SK-N-SH (cell line): ENCODE measurements around the gene TRAF2.

Experiments
- EP300 ChIP-seq, 2 experiments: IDR thresholded peaks; 2 replicates each; pipeline versions ENCODE4 v1.4.0 to v1.6.1; 2012; ENCODE audit warnings: borderline replicate concordance in 1 of 2, low read depth in 1 of 2, low read length in 1 of 2
- EZH2phosphoT487 ChIP-seq: fragments of 200-600 bp; sonication (generic); IDR thresholded peaks from 2 replicates; pipeline ENCODE4 v1.6.1; 2017; ENCODE audit warnings: low read depth, mixed run types, mild to moderate bottlenecking, antibody characterized with exemption, moderate library complexity, borderline replicate concordance
- RAD21 ChIP-seq: IDR thresholded peaks from 2 replicates; pipeline ENCODE4 v1.6.1; 2012; ENCODE audit warnings: mild to moderate bottlenecking, low read length
- REST ChIP-seq: IDR thresholded peaks from 2 replicates; pipeline ENCODE4 v1.6.1; 2012; ENCODE audit warnings: mild to moderate bottlenecking, low read depth, low read length, moderate library complexity
- SMC3 ChIP-seq: IDR thresholded peaks from 2 replicates; pipeline ENCODE4 v1.6.1; 2012; ENCODE audit warnings: low read depth, low read length, improper control_type of control experiment
- TF ChIP-seq, protein P1 (sequence below): fragments of 200-600 bp; sonication (generic); IDR thresholded peaks from 2 replicates; pipeline ENCODE4 v1.6.1; 2017; ENCODE audit warnings: antibody characterized with exemption, mild to moderate bottlenecking, moderate library complexity
- TF ChIP-seq, protein P2 (sequence below): IDR thresholded peaks from 2 replicates; pipeline ENCODE4 v1.4.0; 2012; ENCODE audit warnings: low read depth

- TF ChIP-seq, protein P1, sequence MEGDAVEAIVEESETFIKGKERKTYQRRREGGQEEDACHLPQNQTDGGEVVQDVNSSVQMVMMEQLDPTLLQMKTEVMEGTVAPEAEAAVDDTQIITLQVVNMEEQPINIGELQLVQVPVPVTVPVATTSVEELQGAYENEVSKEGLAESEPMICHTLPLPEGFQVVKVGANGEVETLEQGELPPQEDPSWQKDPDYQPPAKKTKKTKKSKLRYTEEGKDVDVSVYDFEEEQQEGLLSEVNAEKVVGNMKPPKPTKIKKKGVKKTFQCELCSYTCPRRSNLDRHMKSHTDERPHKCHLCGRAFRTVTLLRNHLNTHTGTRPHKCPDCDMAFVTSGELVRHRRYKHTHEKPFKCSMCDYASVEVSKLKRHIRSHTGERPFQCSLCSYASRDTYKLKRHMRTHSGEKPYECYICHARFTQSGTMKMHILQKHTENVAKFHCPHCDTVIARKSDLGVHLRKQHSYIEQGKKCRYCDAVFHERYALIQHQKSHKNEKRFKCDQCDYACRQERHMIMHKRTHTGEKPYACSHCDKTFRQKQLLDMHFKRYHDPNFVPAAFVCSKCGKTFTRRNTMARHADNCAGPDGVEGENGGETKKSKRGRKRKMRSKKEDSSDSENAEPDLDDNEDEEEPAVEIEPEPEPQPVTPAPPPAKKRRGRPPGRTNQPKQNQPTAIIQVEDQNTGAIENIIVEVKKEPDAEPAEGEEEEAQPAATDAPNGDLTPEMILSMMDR: no peak
- no peak for TF ChIP-seq EP300 (IDR thresholded peaks at IDR 0.05; ENCODE audit: borderline replicate concordance in 1 of 2, low read depth in 1 of 2, low read length in 1 of 2)
- TF ChIP-seq REST: no peak
- TF ChIP-seq RAD21: no peak
- TF ChIP-seq EZH2phosphoT487: no peak
- TF ChIP-seq, protein P2, sequence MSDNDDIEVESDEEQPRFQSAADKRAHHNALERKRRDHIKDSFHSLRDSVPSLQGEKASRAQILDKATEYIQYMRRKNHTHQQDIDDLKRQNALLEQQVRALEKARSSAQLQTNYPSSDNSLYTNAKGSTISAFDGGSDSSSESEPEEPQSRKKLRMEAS: no peak
- TF ChIP-seq SMC3: no peak
Observed at GRCh38 chr9:136848393-136849037, 37.8 kb upstream of the TRAF2 start.
